GM13976 (cell line): Measurements from ENCODE around the gene ADD1.

ENCODE experiments used
- DNase-seq: peaks from one replicate; pipeline ENCODE4 v3.0.0; 2012; ENCODE audit warnings: low spot score
- CTCF ChIP-seq: IDR thresholded peaks from 2 replicates; pipeline ENCODE4 v1.5.1; 2012; ENCODE audit warnings: borderline replicate concordance, mild to moderate bottlenecking; ENCODE audit not compliant: insufficient read depth; ENCODE audit errors: extremely low read depth, missing control alignments, control extremely low read depth
- in situ Hi-C: fragments of 300-500 bp; cut with MboI; formaldehyde crosslinking; loops from one replicate; pipeline ENCODE4 v1.12.0; 2022; ENCODE audit warnings: low sequenced_read_pairs, mixed read lengths, inconsistent platforms; ENCODE audit not compliant: unreplicated experiment

ADD1 gene

GRCh38 chr4:2940267-2941137, 96.9 kb downstream of the ADD1 start:
- DNase-seq: no peak
- in situ Hi-C loops: no loop called here
- no peak for TF ChIP-seq CTCF

GRCh38 chr4:2941138-2942036, 97.7 kb downstream of the ADD1 start:
- in situ Hi-C loops: no loop called here
- no peak for TF ChIP-seq CTCF
- no peak for DNase-seq

GRCh38 chr4:2942037-2942531, 98.4 kb downstream of the ADD1 start:
- no peak for DNase-seq
- TF ChIP-seq CTCF: no peak
- in situ Hi-C loops: no loop called here

GRCh38 chr4:2942532-2943363, 99.1 kb downstream of the ADD1 start:
- DNase-seq: no peak
- in situ Hi-C loops: no loop called here
- TF ChIP-seq CTCF: no peak

GRCh38 chr4:2943364-2944090, 99.9 kb downstream of the ADD1 start:
- in situ Hi-C loops: no loop called here
- DNase-seq: no peak
- no peak for TF ChIP-seq CTCF

GRCh38 chr4:2944091-2944482, 100.4 kb downstream of the ADD1 start:
- in situ Hi-C loops: no loop called here
- DNase-seq: no peak
- no peak for TF ChIP-seq CTCF
